BLaER1 treated with 17β-estradiol and CSF1 and Interleukin-3, amounts not matched to agents 10 nM and 100 nM (cell line): ENCODE data around the gene TCL1A.

ENCODE experiments used
- H3K27ac ChIP-seq, 11 experiments: shearing (Covaris generic); formaldehyde crosslinking; 2 replicates each; pipeline ENCODE4 v1.8.1; 2022
- H3K27me3 ChIP-seq, 11 experiments: shearing (Covaris generic); formaldehyde crosslinking; 2 replicates each; pipeline ENCODE4 v1.8.1; 2022
- H3K36me3 ChIP-seq, 11 experiments: shearing (Covaris generic); formaldehyde crosslinking; 2 replicates each; pipeline ENCODE4 v1.8.1; 2022
- H3K4me1 ChIP-seq, 10 experiments: shearing (Covaris generic); formaldehyde crosslinking; 2 replicates each; pipeline ENCODE4 v1.8.1; 2022
- H3K4me2 ChIP-seq, 11 experiments: shearing (Covaris generic); formaldehyde crosslinking; 2 replicates each; pipeline ENCODE4 v1.8.1; 2022
- H3K4me3 ChIP-seq, 10 experiments: shearing (Covaris generic); formaldehyde crosslinking; 2 replicates each; pipeline ENCODE4 v1.8.1; 2022
- H3K9ac ChIP-seq, 11 experiments: shearing (Covaris generic); formaldehyde crosslinking; 2 replicates each; pipeline ENCODE4 v1.8.1; 2022
- H3K9me3 ChIP-seq, 11 experiments: shearing (Covaris generic); formaldehyde crosslinking; replicated peaks in 1 of 11; 2 replicates each; pipeline ENCODE4 v1.8.1; 2022
- H4K20me1 ChIP-seq, 11 experiments: shearing (Covaris generic); formaldehyde crosslinking; 2 replicates each; pipeline ENCODE4 v1.8.1; 2022
- Cebpa-rat ChIP-seq, 11 experiments: shearing (Covaris generic); IDR thresholded peaks; 2 replicates each; pipeline ENCODE4 v1.8.1; 2022

The TCL1A gene

DNA sequence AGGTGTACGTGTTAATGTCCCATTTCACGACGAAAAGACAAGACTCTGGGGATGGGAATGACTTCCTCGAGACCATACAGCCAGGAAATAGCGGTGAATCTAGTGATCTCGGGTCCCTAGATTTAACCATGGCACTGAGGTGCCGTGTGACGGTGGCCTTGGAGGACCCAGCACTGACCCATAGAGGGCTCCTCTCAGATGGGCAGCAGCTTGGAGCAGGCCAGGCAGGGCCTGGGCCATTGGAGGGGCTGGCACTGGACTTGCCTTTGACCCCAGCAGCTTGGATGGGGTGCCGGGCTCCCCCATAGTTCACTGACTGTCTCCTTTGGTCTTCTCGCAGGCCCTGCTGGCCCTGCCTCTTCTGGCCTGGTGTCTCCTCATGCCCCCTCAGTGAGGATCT, 22.3 kb downstream of the TCL1A start:
- no peaks in the 10 kb centered on the region for H3K9me3 ChIP-seq
- peak overlapping the region in 4 of 11 experiments; percentile 28 to 76 (median 64); a peak in 3 of 22 replicates for H3K9ac ChIP-seq

GRCh38 chr14:95690815-95691214, 23.1 kb downstream of the TCL1A start:
- H3K27me3 ChIP-seq: no peaks in the 10 kb centered on the region; a peak in 1 of 22 replicates
- peaks cover 37 to 77% (median 60%) of the 10 kb centered on the region in 10 experiments for H3K4me1 ChIP-seq
- H4K20me1 ChIP-seq: no peaks in the 10 kb centered on the region
- peak overlapping the region in 9 of 11 experiments; percentile 33 to 93 (median 85); a peak in 18 of 22 replicates for H3K4me2 ChIP-seq
- H3K27ac ChIP-seq: peak overlapping the region in 4 of 11 experiments; percentile 86 to 91 (median 88); a peak in 4 of 22 replicates
- TF ChIP-seq Cebpa-rat (IDR thresholded peaks at IDR 0.05): no peak
- H3K9me3 ChIP-seq: no peaks in the 10 kb centered on the region
- peak overlapping the region in 1 of 11 experiments; percentile 13; a peak in 1 of 22 replicates for H3K9ac ChIP-seq
- H3K36me3 ChIP-seq: no peaks in the 10 kb centered on the region
- H3K4me3 ChIP-seq: no peak overlapping the region

More for the DNA sequence above, 22.3 kb downstream of the TCL1A start:
- Histone ChIP-seq H3K4me3 (no peak overlapping the region), H3K4me2 (peak overlapping the region in 8 of 11 experiments; percentile 76 to 93 (median 86); a peak in 17 of 22 replicates), H4K20me1 (no peaks in the 10 kb centered on the region), H3K36me3 (no peaks in the 10 kb centered on the region), H3K27me3 (no peaks in the 10 kb centered on the region; a peak in 1 of 22 replicates), H3K27ac (peak overlapping the region in 7 of 11 experiments; percentile 9 to 91 (median 86); a peak in 10 of 22 replicates), H3K4me1 (peaks cover 44 to 79% (median 66%) of the 10 kb centered on the region in 10 experiments)
- no peak for TF ChIP-seq Cebpa-rat (IDR thresholded peaks at IDR 0.05)

- Histone ChIP-seq H3K9me3 (no peaks in the 10 kb centered on the region), H3K36me3 (no peaks in the 10 kb centered on the region), H3K9ac (no peak overlapping the region), H3K27ac (no peak overlapping the region; a peak in 1 of 22 replicates), H4K20me1 (no peaks in the 10 kb centered on the region), H3K27me3 (no peaks in the 10 kb centered on the region; a peak in 1 of 22 replicates), H3K4me2 (0 out of 22 replicates have a peak overlapping the region, but pooled peaks of 1 of the 11 experiments have one; percentile 10), H3K4me3 (no peak overlapping the region), H3K4me1 (peaks cover 23 to 77% (median 60%) of the 10 kb centered on the region in 10 experiments)
- no peak for TF ChIP-seq Cebpa-rat (IDR thresholded peaks at IDR 0.05)
Observed at GRCh38 chr14:95689441-95689840, 24.5 kb downstream of the TCL1A start.

- Histone ChIP-seq H3K9me3 (no peaks in the 10 kb centered on the region), H3K27me3 (no peaks in the 10 kb centered on the region; a peak in 1 of 22 replicates), H3K4me2 (peak overlapping the region in 2 of 11 experiments; percentile 15 to 25; a peak in 2 of 22 replicates), H3K4me3 (no peak overlapping the region), H4K20me1 (no peaks in the 10 kb centered on the region), H3K36me3 (no peaks in the 10 kb centered on the region), H3K4me1 (peaks cover 0 to 57% (median 36%) of the 10 kb centered on the region in 10 experiments; a peak in 17 of 20 replicates), H3K9ac (no peak overlapping the region), H3K27ac (no peak overlapping the region)
- TF ChIP-seq Cebpa-rat (IDR thresholded peaks at IDR 0.05): no peak
Observed at GRCh38 chr14:95686935-95687334, 27.0 kb downstream of the TCL1A start.

DNA sequence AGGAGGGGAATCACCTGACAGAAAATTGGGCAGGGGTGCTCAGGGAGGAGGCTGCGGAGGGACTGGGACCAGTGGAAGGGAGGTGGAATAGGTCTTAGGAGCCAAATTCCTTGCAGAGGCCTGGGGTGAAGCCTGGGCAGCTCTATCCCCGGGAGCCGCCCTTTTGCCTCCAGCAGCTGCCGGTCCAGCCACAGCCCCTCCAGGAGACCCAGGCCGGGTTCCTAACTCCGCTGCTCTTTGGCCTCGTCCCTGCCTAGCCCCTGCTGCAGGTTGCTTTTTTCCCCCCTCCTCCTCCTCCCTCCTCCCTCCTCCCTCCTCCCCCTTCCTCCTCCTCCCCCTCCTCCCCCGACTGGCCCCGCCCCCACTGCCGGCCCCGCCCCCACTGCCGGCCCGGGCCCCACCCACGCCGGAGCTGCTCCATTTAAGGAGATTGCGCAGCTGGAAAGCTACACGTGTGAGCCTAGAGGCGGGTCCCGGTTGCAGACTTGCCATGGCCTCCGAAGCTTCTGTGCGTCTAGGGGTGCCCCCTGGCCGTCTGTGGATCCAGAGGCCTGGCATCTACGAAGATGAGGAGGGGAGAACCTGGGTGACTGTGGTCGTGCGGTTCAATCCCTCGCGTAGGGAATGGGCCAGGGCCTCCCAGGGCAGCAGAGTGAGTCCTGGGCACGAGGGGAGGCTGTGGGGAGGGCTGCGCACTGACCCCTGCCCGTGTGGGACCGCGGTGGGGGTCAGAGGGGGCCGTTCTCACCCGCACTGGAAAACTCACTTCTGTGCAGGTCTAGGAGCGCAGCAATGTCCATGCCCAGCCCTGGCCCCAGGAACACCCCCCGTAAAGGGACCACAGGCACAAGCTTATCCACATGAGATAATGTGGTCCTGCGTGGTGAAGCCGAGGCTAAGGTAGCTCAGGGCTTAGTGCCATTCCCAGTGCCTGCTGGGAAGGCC, 27.7 kb downstream of the TCL1A start, which contains the start of gene TCL1B:
Gene TCL1B (plus strand): TSS at position 449 of the 945 bp plus-strand sequence. CDS start 42 bp downstream, at position 491.
- Histone ChIP-seq H3K9ac (peak within 1 kb of the TSS in 4 of 11 experiments; percentile 7 to 58 (median 50); a peak in 6 of 22 replicates), H3K4me2 (peak within 1 kb of the TSS in 9 of 11 experiments; percentile 41 to 85 (median 64); a peak in 17 of 22 replicates), H3K9me3 (no peaks in the 10 kb centered on the region), H3K36me3 (no peaks in the 10 kb centered on the region), H3K4me1 (peaks cover 0 to 51% (median 30%) of the 10 kb centered on the region in 10 experiments; a peak in 17 of 20 replicates), H3K27ac (peak within 1 kb of the TSS in 3 of 11 experiments; percentile 13 to 25 (median 18); a peak in 2 of 22 replicates), H3K4me3 (no peak within 1 kb of the TSS), H3K27me3 (no peaks in the 10 kb centered on the region), H4K20me1 (no peaks in the 10 kb centered on the region)
- TF ChIP-seq Cebpa-rat (IDR thresholded peaks at IDR 0.05): no peak

- no peak for TF ChIP-seq Cebpa-rat (IDR thresholded peaks at IDR 0.05)
- peak overlapping the region in 3 of 11 experiments; percentile 79 to 85 (median 80); a peak in 1 of 22 replicates for H3K4me2 ChIP-seq
- H3K9me3 ChIP-seq: no peaks in the 10 kb centered on the region
- H3K9ac ChIP-seq: no peak overlapping the region
- H3K27me3 ChIP-seq: no peaks in the 10 kb centered on the region
- H3K4me1 ChIP-seq: peaks cover 0 to 58% (median 33%) of the 10 kb centered on the region in 10 experiments; a peak in 17 of 20 replicates
- H4K20me1 ChIP-seq: no peaks in the 10 kb centered on the region
- no peak overlapping the region for H3K27ac ChIP-seq
- no peaks in the 10 kb centered on the region for H3K36me3 ChIP-seq
- H3K4me3 ChIP-seq: no peak overlapping the region
Observed at GRCh38 chr14:95683793-95684192, 30.1 kb downstream of the TCL1A start.

DNA sequence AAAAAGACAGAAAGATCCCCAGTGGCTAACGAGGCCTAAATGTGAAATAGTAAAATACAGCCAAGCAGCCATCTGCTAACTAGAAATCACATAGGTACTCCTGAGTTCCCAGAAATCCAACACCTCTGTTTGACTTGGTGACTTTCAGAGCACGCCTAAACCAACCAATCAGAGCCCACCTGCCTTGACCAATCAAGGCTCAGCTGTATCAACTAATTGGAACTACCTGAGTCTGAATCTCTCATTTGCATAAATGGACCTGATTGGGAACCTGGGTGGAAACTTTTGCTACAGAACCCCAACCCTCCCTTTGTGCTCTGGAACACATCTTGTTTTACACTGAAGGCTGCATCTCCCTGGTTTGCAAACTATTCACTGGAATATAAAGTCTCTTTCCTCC, 32.8 kb downstream of the TCL1A start:
- no peak overlapping the region for H3K4me2 ChIP-seq
- TF ChIP-seq Cebpa-rat (IDR thresholded peaks at IDR 0.05): no peak
- no peak overlapping the region for H3K27ac ChIP-seq

DNA sequence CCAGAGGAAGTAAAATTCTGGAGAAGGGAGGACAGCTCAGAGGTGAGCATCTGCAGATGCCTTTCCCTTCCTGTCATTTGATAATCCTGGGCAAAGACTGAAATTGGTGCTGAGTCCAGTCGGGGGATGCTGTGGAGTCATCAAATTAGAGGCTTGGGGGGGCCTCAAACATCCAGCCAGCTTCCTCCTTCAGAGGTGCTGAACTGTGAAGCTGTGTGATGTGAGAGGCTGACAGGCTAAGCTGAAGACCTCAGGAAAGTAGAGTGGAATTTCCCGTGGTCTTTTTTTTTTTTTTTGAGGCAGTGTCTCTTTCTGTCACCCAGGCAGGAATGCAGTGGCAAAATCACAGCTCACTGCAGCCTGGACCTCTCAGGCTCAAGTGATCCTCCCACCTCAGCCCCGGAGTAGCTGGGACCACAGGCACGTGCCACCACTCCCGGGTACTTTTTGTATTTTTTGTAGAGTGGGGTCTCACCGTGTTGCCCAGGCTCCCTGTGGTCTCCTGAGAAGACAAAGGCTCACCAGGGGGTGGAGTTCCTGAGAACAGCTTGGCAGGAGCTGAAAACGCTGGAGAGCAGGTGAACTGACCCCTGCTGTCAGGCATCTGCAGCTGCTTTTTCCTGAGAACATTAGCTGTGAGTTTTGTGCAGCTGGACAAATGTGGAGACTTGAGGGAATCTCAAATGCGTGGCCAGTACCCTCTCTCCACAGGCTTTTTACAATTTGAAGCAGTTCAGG, 33.8 kb downstream of the TCL1A start:
- H3K27ac ChIP-seq: peak overlapping the region in 1 of 11 experiments; percentile 32; a peak in 3 of 22 replicates
- peak overlapping the region in 9 of 11 experiments; percentile 15 to 67 (median 46); a peak in 18 of 22 replicates for H3K4me2 ChIP-seq

More for the DNA sequence above, 32.8 kb downstream of the TCL1A start:
- Histone ChIP-seq H3K36me3 (peaks cover 0 to 8% (median 0%) of the 10 kb centered on the region in 11 experiments; a peak in 1 of 22 replicates), H3K9me3 (peaks cover 9 to 18% (median 14%) of the 10 kb centered on the region in 11 experiments), H4K20me1 (no peaks in the 10 kb centered on the region), H3K27me3 (no peaks in the 10 kb centered on the region), H3K4me3 (no peak overlapping the region), H3K4me1 (peaks cover 0 to 66% (median 47%) of the 10 kb centered on the region in 10 experiments; a peak in 17 of 20 replicates), H3K9ac (no peak overlapping the region)

More for the DNA sequence above, 33.8 kb downstream of the TCL1A start:
- peak overlapping the region in 2 of 11 experiments; percentile 39; a peak in 1 of 22 replicates for H3K9ac ChIP-seq
- H3K27me3 ChIP-seq: no peaks in the 10 kb centered on the region
- H3K36me3 ChIP-seq: peaks cover 0 to 9% (median 0%) of the 10 kb centered on the region in 11 experiments; a peak in 1 of 22 replicates
- peaks cover 0 to 67% (median 47%) of the 10 kb centered on the region in 10 experiments; a peak in 17 of 20 replicates for H3K4me1 ChIP-seq
- no peaks in the 10 kb centered on the region for H4K20me1 ChIP-seq
- peaks cover 12 to 24% (median 20%) of the 10 kb centered on the region in 11 experiments for H3K9me3 ChIP-seq
- no peak overlapping the region for H3K4me3 ChIP-seq
- no peak for TF ChIP-seq Cebpa-rat (IDR thresholded peaks at IDR 0.05)
